ENCODE results near the gene PALS1.

- no peak for TF ChIP-seq CTCF (IDR thresholded peaks at IDR 0.05)
- no peak for TF ChIP-seq POLR2AphosphoS5 (IDR thresholded peaks at IDR 0.05)
- TF ChIP-seq POLR2A (IDR thresholded peaks at IDR 0.05) = no peak
- no peak for TF ChIP-seq EP300 (IDR thresholded peaks at IDR 0.05)
These were observed 22.4 kb downstream of the PALS1 start for GRCh38 chr14:67263499-67264149.

All from gastroesophageal sphincter (tissue), 3 donors.